H9 (cell line): ENCODE results near the gene CDK5. TPM values are rescaled to one million over a fixed set of nuclear protein-coding genes. Genes with fewer than 3 reads are reported as not detected.

Source experiments
- DNase-seq: peaks from one replicate; pipeline ENCODE4 v3.0.0-alpha.2; 2017
- H2AFZ ChIP-seq: one replicate; pipeline ENCODE4 v1.6.1; 2013; ENCODE audit warnings: mild to moderate bottlenecking, low read length, control low read depth, moderate library complexity
- H2AK5ac ChIP-seq: 2 replicates; pipeline ENCODE4 v1.6.1; 2013; ENCODE audit warnings: low read length, control low read depth, mixed read lengths; ENCODE audit not compliant: insufficient read length
- H2BK120ac ChIP-seq: one replicate; pipeline ENCODE4 v1.6.1; 2013; ENCODE audit warnings: low read depth, mild to moderate bottlenecking, low read length, control low read depth, inconsistent platforms; ENCODE audit not compliant: poor library complexity, severe bottlenecking
- H2BK12ac ChIP-seq: 2 replicates; pipeline ENCODE4 v1.6.1; 2013; ENCODE audit warnings: low read length, control low read depth, mixed read lengths, low read depth; ENCODE audit not compliant: insufficient read length
- H2BK15ac ChIP-seq: 2 replicates; pipeline ENCODE4 v1.6.1; 2013; ENCODE audit warnings: low read depth, low read length, control low read depth
- H2BK20ac ChIP-seq: one replicate; pipeline ENCODE4 v1.6.1; 2013; ENCODE audit warnings: low read depth, mild to moderate bottlenecking, low read length, control low read depth, inconsistent platforms; ENCODE audit not compliant: poor library complexity, severe bottlenecking
- H2BK5ac ChIP-seq: 2 replicates; pipeline ENCODE4 v1.6.1; 2013; ENCODE audit warnings: low read length, control low read depth, mixed read lengths; ENCODE audit not compliant: insufficient read length
- H3K14ac ChIP-seq: 2 replicates; pipeline ENCODE4 v1.6.1; 2013; ENCODE audit warnings: low read length, control low read depth; ENCODE audit not compliant: insufficient read depth
- H3K18ac ChIP-seq: 2 replicates; pipeline ENCODE4 v1.6.1; 2013; ENCODE audit warnings: low read depth, mild to moderate bottlenecking, mixed read lengths, low read length, control low read depth; ENCODE audit not compliant: insufficient read length
- H3K23ac ChIP-seq: 2 replicates; pipeline ENCODE4 v1.6.1; 2013; ENCODE audit warnings: low read length, control low read depth, mixed read lengths, low read depth; ENCODE audit not compliant: insufficient read length
- H3K23me2 ChIP-seq: 2 replicates; pipeline ENCODE4 v1.6.1; 2013; ENCODE audit warnings: low read depth, mild to moderate bottlenecking, mixed read lengths, low read length, control low read depth; ENCODE audit not compliant: insufficient read length, poor library complexity, severe bottlenecking
- H3K27ac ChIP-seq: 2 replicates; pipeline ENCODE4 v1.5.1; 2013; ENCODE audit warnings: low read length, control low read depth, mixed read lengths, low read depth; ENCODE audit not compliant: insufficient read length
- H3K27me3 ChIP-seq: 2 replicates; pipeline ENCODE4 v1.6.1; 2013; ENCODE audit warnings: low read length, control low read depth, inconsistent platforms; ENCODE audit not compliant: insufficient read depth
- H3K4ac ChIP-seq: 2 replicates; pipeline ENCODE4 v1.6.1; 2013; ENCODE audit warnings: low read depth, mild to moderate bottlenecking, control low read depth, inconsistent platforms, low read length, moderate library complexity
- H3K4me1 ChIP-seq: 2 replicates; pipeline ENCODE4 v1.6.1; 2013; ENCODE audit warnings: low read length, control low read depth, inconsistent platforms; ENCODE audit not compliant: insufficient read depth
- H3K4me2 ChIP-seq: 2 replicates; pipeline ENCODE4 v1.6.1; 2013; ENCODE audit warnings: low read length, control low read depth, mixed read lengths; ENCODE audit not compliant: insufficient read length, insufficient read depth
- H3K56ac ChIP-seq: 2 replicates; pipeline ENCODE4 v1.6.1; 2013; ENCODE audit warnings: low read depth, mild to moderate bottlenecking, mixed read lengths, low read length, control low read depth; ENCODE audit not compliant: insufficient read length
- H3K79me1 ChIP-seq: 2 replicates; pipeline ENCODE4 v1.6.1; 2013; ENCODE audit warnings: low read depth, mild to moderate bottlenecking, moderate library complexity, low read length, control low read depth, inconsistent platforms; ENCODE audit not compliant: insufficient read depth, poor library complexity, severe bottlenecking
- H3K79me2 ChIP-seq: 2 replicates; pipeline ENCODE4 v1.6.1; 2013; ENCODE audit warnings: low read length, control low read depth, inconsistent platforms; ENCODE audit not compliant: insufficient read depth
- H3K9ac ChIP-seq: 2 replicates; pipeline ENCODE4 v1.6.1; 2013; ENCODE audit warnings: low read length, control low read depth, mixed read lengths; ENCODE audit not compliant: insufficient read length; ENCODE audit errors: extremely low read depth
- H3K9me3 ChIP-seq: one replicate; pipeline ENCODE4 v1.6.1; 2013; ENCODE audit warnings: low read depth, low read length, inconsistent platforms; ENCODE audit not compliant: control insufficient read depth
- H3T11ph ChIP-seq: one replicate; pipeline ENCODE4 v1.6.1; 2013; ENCODE audit warnings: mild to moderate bottlenecking, low read length, control low read depth, inconsistent platforms
- H4K20me1 ChIP-seq: one replicate; pipeline ENCODE4 v1.6.1; 2013; ENCODE audit not compliant: control insufficient read depth, insufficient read length, insufficient read depth
- H4K5ac ChIP-seq: 2 replicates; pipeline ENCODE4 v1.6.1; 2013; ENCODE audit warnings: low read depth, mild to moderate bottlenecking, mixed read lengths, low read length, control low read depth; ENCODE audit not compliant: insufficient read length
- H4K8ac ChIP-seq: replicated peaks from 2 replicates; pipeline ENCODE4 v1.6.1; 2013; ENCODE audit warnings: low read length, control low read depth, mixed read lengths, low read depth; ENCODE audit not compliant: insufficient read length
- H4K91ac ChIP-seq: 2 replicates; pipeline ENCODE4 v1.6.1; 2013; ENCODE audit warnings: low read depth, mild to moderate bottlenecking, moderate library complexity, mixed read lengths, low read length, control low read depth; ENCODE audit not compliant: insufficient read length
- H3K27ac Mint-ChIP-seq, 3 experiments: 2 replicates in 2 of 3; 3 replicates in 1 of 3; pipeline ENCODE4 v1.8.0; 2020 to 2021; ENCODE audit warnings: mixed read lengths in 3 of 3, mild to moderate bottlenecking in 1 of 3, moderate library complexity in 1 of 3
- H3K27me3 Mint-ChIP-seq: 2 replicates; pipeline ENCODE4 v1.8.0; 2021; ENCODE audit warnings: low read depth, mild to moderate bottlenecking, moderate library complexity, mixed read lengths
- H3K36me3 Mint-ChIP-seq, 3 experiments: 2 replicates in 2 of 3; 3 replicates in 1 of 3; pipeline ENCODE4 v1.8.0; 2020 to 2021; ENCODE audit warnings: low read depth in 3 of 3, mixed read lengths in 3 of 3; ENCODE audit not compliant: insufficient read depth in 1 of 3
- H3K4me1 Mint-ChIP-seq, 2 experiments: 2 replicates each; pipeline ENCODE4 v1.8.0; 2020; ENCODE audit warnings: mixed read lengths in 2 of 2
- H3K4me3 Mint-ChIP-seq, 2 experiments: 2 replicates in 1 of 2; 3 replicates in 1 of 2; pipeline ENCODE4 v1.8.0; 2020 to 2021; ENCODE audit warnings: mild to moderate bottlenecking in 2 of 2, mixed read lengths in 2 of 2, moderate library complexity in 1 of 2
- H3K9me3 Mint-ChIP-seq, 2 experiments: 2 replicates in 1 of 2; 3 replicates in 1 of 2; pipeline ENCODE4 v1.8.0; 2020; ENCODE audit warnings: mild to moderate bottlenecking in 2 of 2, mixed read lengths in 2 of 2, moderate library complexity in 1 of 2
- CTCF ChIP-seq: fragments of 200-600 bp; sonication (generic); conservative IDR thresholded peaks from 3 replicates; pipeline ENCODE4 v1.8.0; 2021; ENCODE audit warnings: antibody characterized with exemption, mild to moderate bottlenecking
- WGBS: extraction: QIAGEN DNeasy Blood & Tissue Kit; methylation state at CpG from one replicate; pipeline ENCODE4 v1.1.7; 2013; ENCODE audit warnings: missing lambda C conversion rate, low lambda C conversion rate, mixed read lengths; ENCODE audit not compliant: insufficient read length; ENCODE audit errors: extremely low coverage; 5-methylcytosine and 5-hydroxymethylcytosine counted together
- total RNA-seq: library from RNA; stranded (reverse); gene quantifications from 2 replicates; pipeline ENCODE4 v1.2.1, GENCODE V29; 2021

CDK5 gene
- total RNA-seq, 1 experiment from 2014 or later: 19.9 TPM

- H3K27ac Mint-ChIP-seq: no peak overlapping the region
- H2BK12ac ChIP-seq: no peak overlapping the region
- H4K5ac ChIP-seq: no peak overlapping the region
- H3K56ac ChIP-seq: no peak overlapping the region
- H3K4me2 ChIP-seq: no peak overlapping the region
- peaks cover 2 to 6% (median 6%) of the 10 kb centered on the region in 3 experiments; a peak in 6 of 7 replicates for H3K36me3 Mint-ChIP-seq
- no peaks in the 10 kb centered on the region for H4K20me1 ChIP-seq
- H3K4ac ChIP-seq: no peak overlapping the region
- no peak overlapping the region for H3T11ph ChIP-seq
- TF ChIP-seq CTCF: no peak
- H2BK5ac ChIP-seq: no peak overlapping the region
- no peak overlapping the region for H3K9ac ChIP-seq
- no peak overlapping the region for H2BK15ac ChIP-seq
- H3K27me3 Mint-ChIP-seq: peaks cover 82% of the 10 kb centered on the region
- H4K91ac ChIP-seq: no peak overlapping the region
- H3K23ac ChIP-seq: no peak overlapping the region
- no peak overlapping the region for H3K27ac ChIP-seq
- no CpG with 5 or more reads among the region's 8 CpGs for WGBS
- no peak overlapping the region for H2AK5ac ChIP-seq
- H3K14ac ChIP-seq: no peak overlapping the region
- H3K9me3 ChIP-seq: no peaks in the 10 kb centered on the region
- H3K18ac ChIP-seq: no peak overlapping the region
- no peaks in the 10 kb centered on the region for H3K79me1 ChIP-seq
- peaks cover 6% of the 10 kb centered on the region; the same call in 1 of the 2 replicates for H3K27me3 ChIP-seq
- H4K8ac ChIP-seq: no peak overlapping the region
- no peak overlapping the region for H2BK20ac ChIP-seq
- no peak overlapping the region for H2BK120ac ChIP-seq
- DNase-seq: no peak
- H3K9me3 Mint-ChIP-seq: peaks cover 0 to 9% of the 10 kb centered on the region in 2 experiments; a peak in 2 of 5 replicates
- peaks cover 29 to 58% of the 10 kb centered on the region in 2 experiments for H3K4me1 Mint-ChIP-seq
- H3K4me1 ChIP-seq: peaks cover 6% of the 10 kb centered on the region; the same call in 1 of the 2 replicates
- no peak overlapping the region for H2AFZ ChIP-seq
- peaks cover 7% of the 10 kb centered on the region for H3K23me2 ChIP-seq
- no peak overlapping the region; a peak in 1 of 5 replicates for H3K4me3 Mint-ChIP-seq
- no peaks in the 10 kb centered on the region for H3K79me2 ChIP-seq
These were observed 41.2 kb downstream of the CDK5 start for GRCh38 chr7:151016505-151016904.
